RWPE1 (cell line): ENCODE measurements around the gene LIPC.
A peak's percentile ranks its signal among the peaks of the same experiment; 100 is the strongest.

Source experiments
- CTCF ChIA-PET: fragments of 350-600 bp; sonication (Branson Sonifier 250); formaldehyde crosslinking; extraction: SDS; loops from one replicate; lab custom pipeline; 2021; lab: Yijun Ruan, JAX
- POLR2A ChIA-PET: fragments of 400-600 bp; formaldehyde crosslinking; extraction: SDS; loops from one replicate; lab custom pipeline; 2020; ENCODE audit warnings: antibody characterized with exemption; ENCODE audit not compliant: low non-redundant PET; lab: Yijun Ruan, JAX
- DNase-seq: peaks from one replicate; pipeline ENCODE4 v3.0.0; 2012; ENCODE audit warnings: low spot score
- H3K27ac ChIP-seq: fragments of 450-650 bp; 2 replicates; pipeline ENCODE4 v1.5.1; 2017
- TF ChIP-seq, protein P1 (sequence below): fragments of 450-650 bp; conservative IDR thresholded peaks from 2 replicates; pipeline ENCODE4 v1.5.1; 2017; ENCODE audit warnings: low read depth, mild to moderate bottlenecking

The LIPC gene

DNA sequence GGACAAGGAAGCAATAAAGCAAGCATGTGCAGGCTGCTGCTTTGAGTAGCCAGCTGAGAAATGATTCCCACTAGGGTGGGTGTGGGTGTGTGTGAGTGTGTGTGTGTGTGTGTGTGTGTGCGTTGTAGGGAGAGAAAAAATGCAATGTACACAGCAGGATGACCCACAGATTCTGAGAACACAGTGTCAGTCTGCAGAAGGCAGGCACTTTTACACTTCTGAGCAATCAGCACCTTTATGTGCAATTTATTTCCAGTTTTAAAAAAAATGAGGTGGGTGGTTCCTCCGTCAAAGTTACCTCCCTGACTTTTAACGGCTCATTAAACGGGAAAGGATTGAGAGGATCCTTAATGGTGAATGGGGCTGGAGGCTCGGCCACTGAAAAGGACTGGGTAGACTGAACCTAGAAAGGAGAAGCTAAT is 38.5 kb upstream of the LIPC start:
- CTCF ChIA-PET: interaction anchor here (0.6 kb wide), 1 partner anchor 195 kb away, joined by 4 read pairs; no protein-coding TSS in a partner anchor
- POLR2A ChIA-PET: no interaction called here
- DNase-seq: no peak

DNA sequence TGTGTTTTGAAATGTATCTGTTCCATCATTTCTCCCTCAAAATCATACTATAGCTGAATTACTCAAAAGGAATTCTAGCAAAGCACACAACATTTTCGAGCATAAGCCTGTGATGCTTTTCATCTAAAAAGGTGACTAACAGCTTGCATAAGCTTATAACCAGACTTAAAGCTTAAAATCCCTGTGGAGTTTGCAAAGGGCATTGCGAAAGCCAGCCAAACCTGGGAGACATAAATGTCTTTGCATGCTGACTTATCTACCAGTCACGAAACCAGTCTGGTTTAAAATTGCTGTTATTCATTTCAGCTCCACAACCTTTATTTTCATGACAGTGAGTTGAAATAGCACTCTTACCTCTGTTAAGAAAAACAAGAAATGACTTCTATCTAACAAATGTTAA is 35.6 kb upstream of the LIPC start:
- TF ChIP-seq, protein P1, sequence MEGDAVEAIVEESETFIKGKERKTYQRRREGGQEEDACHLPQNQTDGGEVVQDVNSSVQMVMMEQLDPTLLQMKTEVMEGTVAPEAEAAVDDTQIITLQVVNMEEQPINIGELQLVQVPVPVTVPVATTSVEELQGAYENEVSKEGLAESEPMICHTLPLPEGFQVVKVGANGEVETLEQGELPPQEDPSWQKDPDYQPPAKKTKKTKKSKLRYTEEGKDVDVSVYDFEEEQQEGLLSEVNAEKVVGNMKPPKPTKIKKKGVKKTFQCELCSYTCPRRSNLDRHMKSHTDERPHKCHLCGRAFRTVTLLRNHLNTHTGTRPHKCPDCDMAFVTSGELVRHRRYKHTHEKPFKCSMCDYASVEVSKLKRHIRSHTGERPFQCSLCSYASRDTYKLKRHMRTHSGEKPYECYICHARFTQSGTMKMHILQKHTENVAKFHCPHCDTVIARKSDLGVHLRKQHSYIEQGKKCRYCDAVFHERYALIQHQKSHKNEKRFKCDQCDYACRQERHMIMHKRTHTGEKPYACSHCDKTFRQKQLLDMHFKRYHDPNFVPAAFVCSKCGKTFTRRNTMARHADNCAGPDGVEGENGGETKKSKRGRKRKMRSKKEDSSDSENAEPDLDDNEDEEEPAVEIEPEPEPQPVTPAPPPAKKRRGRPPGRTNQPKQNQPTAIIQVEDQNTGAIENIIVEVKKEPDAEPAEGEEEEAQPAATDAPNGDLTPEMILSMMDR: no peak
- no peak overlapping the region for H3K27ac ChIP-seq
- ChIA-PET CTCF (interaction anchor here (0.6 kb wide), 1 partner anchor 44 kb away, joined by 3 read pairs; no protein-coding TSS in a partner anchor), POLR2A (no interaction called here)
- peak; percentile 72 for DNase-seq

More for the DNA sequence above, 38.5 kb upstream of the LIPC start:
- TF ChIP-seq, protein P1: no peak
- no peak overlapping the region for H3K27ac ChIP-seq

DNA sequence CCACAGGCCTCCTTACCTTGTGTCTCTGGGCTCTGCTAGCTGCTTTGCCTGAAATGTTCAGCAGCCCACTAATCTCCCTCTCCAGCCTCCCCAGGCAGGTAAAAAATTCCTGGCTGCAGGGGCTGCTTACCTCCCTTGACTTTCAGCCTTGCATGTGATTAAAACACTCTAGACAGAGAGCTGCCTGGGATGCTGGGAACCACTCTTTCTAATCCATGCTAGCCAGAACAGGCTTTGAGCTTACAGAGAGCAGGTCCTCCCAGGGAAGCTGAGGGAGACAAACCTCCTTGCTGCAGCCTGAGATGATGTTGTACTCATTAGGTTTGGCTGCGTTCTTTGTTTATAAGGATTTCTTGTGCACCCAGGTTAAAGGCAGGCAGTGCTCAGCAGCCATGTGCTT is 33.7 kb upstream of the LIPC start:
- no peak for DNase-seq
- CTCF ChIA-PET: interaction anchor here (0.6 kb wide), 1 partner anchor 128 kb away, joined by 3 read pairs; no protein-coding TSS in a partner anchor
- TF ChIP-seq, protein P1: no peak
- peak overlapping the region; percentile 75 for H3K27ac ChIP-seq
- POLR2A ChIA-PET: no interaction called here

DNA sequence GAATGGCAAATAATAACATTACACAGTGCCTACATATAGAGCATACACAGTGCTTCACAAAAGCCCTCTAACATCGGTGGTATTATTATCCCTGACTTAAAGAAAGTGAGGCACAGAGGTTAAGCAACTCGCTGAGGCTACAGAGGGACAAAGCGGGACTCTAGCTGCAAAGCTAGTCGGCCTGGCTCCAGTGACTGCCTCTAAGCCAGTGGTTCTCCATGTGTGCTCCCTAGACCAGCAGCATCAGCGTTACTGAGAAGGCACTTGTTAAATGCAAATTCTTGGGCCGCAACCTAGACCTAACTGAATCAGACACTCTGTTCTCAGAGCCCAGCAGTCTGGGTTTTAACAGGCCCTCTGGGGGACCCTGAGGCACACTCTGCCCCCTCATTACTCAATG is 33.1 kb upstream of the LIPC start:
- TF ChIP-seq, protein P1: no peak
- DNase-seq: no peak
- no peak overlapping the region for H3K27ac ChIP-seq
- POLR2A ChIA-PET: no interaction called here
- CTCF ChIA-PET: no interaction called here

DNA sequence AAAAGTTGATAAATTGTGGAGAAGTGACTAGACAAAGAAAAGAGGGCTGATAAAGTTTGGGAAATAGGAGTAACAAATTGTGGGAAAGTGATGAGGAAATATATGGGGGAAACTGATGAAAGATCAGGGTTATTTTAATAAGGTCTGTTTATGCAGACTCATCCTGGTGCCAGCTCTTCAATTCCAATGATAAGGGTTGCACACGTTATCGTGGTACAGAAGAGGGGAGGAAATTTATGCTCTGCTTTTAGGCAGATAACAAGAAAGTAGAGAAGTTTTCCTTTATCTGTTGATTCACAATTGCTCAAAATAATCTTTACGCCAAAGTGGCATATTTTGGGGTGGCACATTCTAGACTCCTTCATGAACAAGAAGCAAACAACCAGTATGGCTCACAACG is 32.1 kb upstream of the LIPC start:
- ChIA-PET CTCF (no interaction called here), POLR2A (no interaction called here)
- DNase-seq: no peak
- no peak overlapping the region for H3K27ac ChIP-seq
- TF ChIP-seq, protein P1: no peak

DNA sequence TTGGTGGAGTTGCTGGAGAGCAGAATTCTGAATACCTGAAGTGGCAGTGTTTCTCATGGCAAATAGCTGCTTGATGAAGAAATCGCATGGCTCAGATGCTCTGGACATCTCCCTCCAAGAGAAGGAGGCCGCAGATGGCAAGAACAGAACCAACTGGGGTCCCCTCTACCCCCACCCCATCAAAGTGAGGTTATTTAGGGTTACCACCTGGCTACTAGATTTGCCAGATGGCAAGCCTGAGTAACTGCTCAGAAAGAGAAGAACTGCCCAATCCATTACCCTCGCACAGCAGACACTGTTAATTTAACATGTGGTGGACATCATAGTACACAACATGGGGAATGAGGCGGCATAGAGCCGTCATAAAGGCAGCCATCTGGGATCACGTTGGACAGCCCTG is 30.5 kb upstream of the LIPC start:
- CTCF ChIA-PET: no interaction called here
- TF ChIP-seq, protein P1: no peak
- peak overlapping the region; percentile 85 for H3K27ac ChIP-seq
- DNase-seq: no peak
- POLR2A ChIA-PET: no interaction called here
